ENCODE data around the gene PVALB.

PVALB gene

GRCh38 chr22:36819112-36819511 is 2.3 kb upstream of the PVALB start:
- TF ChIP-seq POLR2AphosphoS5 (IDR thresholded peaks at IDR 0.05; ENCODE audit: low read depth) (no peak), CTCF (IDR thresholded peaks at IDR 0.05; ENCODE audit: insufficient read depth, low read length) (no peak), GABPA (IDR thresholded peaks at IDR 0.05; ENCODE audit: low read depth) (no peak), SPI1 (IDR thresholded peaks at IDR 0.05; ENCODE audit: borderline replicate concordance, low read depth) (no peak)
- TF ChIP-seq, protein P1, sequence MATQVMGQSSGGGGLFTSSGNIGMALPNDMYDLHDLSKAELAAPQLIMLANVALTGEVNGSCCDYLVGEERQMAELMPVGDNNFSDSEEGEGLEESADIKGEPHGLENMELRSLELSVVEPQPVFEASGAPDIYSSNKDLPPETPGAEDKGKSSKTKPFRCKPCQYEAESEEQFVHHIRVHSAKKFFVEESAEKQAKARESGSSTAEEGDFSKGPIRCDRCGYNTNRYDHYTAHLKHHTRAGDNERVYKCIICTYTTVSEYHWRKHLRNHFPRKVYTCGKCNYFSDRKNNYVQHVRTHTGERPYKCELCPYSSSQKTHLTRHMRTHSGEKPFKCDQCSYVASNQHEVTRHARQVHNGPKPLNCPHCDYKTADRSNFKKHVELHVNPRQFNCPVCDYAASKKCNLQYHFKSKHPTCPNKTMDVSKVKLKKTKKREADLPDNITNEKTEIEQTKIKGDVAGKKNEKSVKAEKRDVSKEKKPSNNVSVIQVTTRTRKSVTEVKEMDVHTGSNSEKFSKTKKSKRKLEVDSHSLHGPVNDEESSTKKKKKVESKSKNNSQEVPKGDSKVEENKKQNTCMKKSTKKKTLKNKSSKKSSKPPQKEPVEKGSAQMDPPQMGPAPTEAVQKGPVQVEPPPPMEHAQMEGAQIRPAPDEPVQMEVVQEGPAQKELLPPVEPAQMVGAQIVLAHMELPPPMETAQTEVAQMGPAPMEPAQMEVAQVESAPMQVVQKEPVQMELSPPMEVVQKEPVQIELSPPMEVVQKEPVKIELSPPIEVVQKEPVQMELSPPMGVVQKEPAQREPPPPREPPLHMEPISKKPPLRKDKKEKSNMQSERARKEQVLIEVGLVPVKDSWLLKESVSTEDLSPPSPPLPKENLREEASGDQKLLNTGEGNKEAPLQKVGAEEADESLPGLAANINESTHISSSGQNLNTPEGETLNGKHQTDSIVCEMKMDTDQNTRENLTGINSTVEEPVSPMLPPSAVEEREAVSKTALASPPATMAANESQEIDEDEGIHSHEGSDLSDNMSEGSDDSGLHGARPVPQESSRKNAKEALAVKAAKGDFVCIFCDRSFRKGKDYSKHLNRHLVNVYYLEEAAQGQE (IDR thresholded peaks at IDR 0.05; ENCODE audit: insufficient replicate concordance, low read depth) = no peak
- Histone ChIP-seq H3K27me3 (ENCODE audit: insufficient read depth, poor library complexity, severe bottlenecking) (peaks cover 50% of the 10 kb centered on the region), H3K27ac (replicated peaks) (no peak overlapping the region), H3K4me3 (replicated peaks; ENCODE audit: insufficient read depth, low read length) (no peak overlapping the region)
- no peak for DNase-seq (ENCODE audit: low read depth in 1 of 2, low spot score in 1 of 2)

GRCh38 chr22:36818010-36818642 is 1.3 kb upstream of the PVALB start:
- H3K4me3 ChIP-seq (replicated peaks; ENCODE audit: insufficient read depth, low read length) = no peak overlapping the region
- no peak for DNase-seq (ENCODE audit: low read depth in 1 of 2, low spot score in 1 of 2)
- H3K27ac ChIP-seq (replicated peaks) = no peak overlapping the region
- H3K27me3 ChIP-seq (ENCODE audit: insufficient read depth, poor library complexity, severe bottlenecking) = peaks cover 56% of the 10 kb centered on the region
- no peak for TF ChIP-seq SPI1 (IDR thresholded peaks at IDR 0.05; ENCODE audit: borderline replicate concordance, low read depth)
- TF ChIP-seq, protein P1 (IDR thresholded peaks at IDR 0.05; ENCODE audit: insufficient replicate concordance, low read depth) = no peak
- TF ChIP-seq POLR2AphosphoS5 (IDR thresholded peaks at IDR 0.05; ENCODE audit: low read depth) = no peak
- TF ChIP-seq GABPA (IDR thresholded peaks at IDR 0.05; ENCODE audit: low read depth) = no peak
- no peak for TF ChIP-seq CTCF (IDR thresholded peaks at IDR 0.05; ENCODE audit: insufficient read depth, low read length)

GRCh38 chr22:36817525-36817848 is 652 bp upstream of the PVALB start:
- no peak for DNase-seq (ENCODE audit: low read depth in 1 of 2, low spot score in 1 of 2)
- TF ChIP-seq GABPA (IDR thresholded peaks at IDR 0.05; ENCODE audit: low read depth) = no peak
- TF ChIP-seq POLR2AphosphoS5 (IDR thresholded peaks at IDR 0.05; ENCODE audit: low read depth) = no peak
- TF ChIP-seq CTCF (IDR thresholded peaks at IDR 0.05; ENCODE audit: insufficient read depth, low read length) = no peak
- TF ChIP-seq, protein P1 (IDR thresholded peaks at IDR 0.05; ENCODE audit: insufficient replicate concordance, low read depth) = no peak
- no peak for TF ChIP-seq SPI1 (IDR thresholded peaks at IDR 0.05; ENCODE audit: borderline replicate concordance, low read depth)
- Histone ChIP-seq H3K27me3 (ENCODE audit: insufficient read depth, poor library complexity, severe bottlenecking) (peaks cover 56% of the 10 kb centered on the region), H3K27ac (replicated peaks) (no peak overlapping the region), H3K4me3 (replicated peaks; ENCODE audit: insufficient read depth, low read length) (no peak overlapping the region)

Data from HL-60 (cell line).